CD14-positive monocyte (primary cell): ENCODE results near the gene UQCRQ. TPM values are rescaled to one million over a fixed set of nuclear protein-coding genes. Genes with fewer than 3 reads are reported as not detected.

ENCODE experiments used
- DNase-seq, 3 donors: peaks; one replicate each; pipeline ENCODE4 v3.0.0-alpha.2; 2011 to 2022
- H2AFZ ChIP-seq: 2 replicates; pipeline ENCODE4 v1.6.0; 2012; ENCODE audit warnings: mild to moderate bottlenecking, low read depth, low read length, inconsistent platforms; ENCODE audit not compliant: insufficient read depth, poor library complexity, severe bottlenecking
- H3K27ac ChIP-seq, 2 donors: 1 replicate in 1 of 2; 2 replicates in 1 of 2; pipeline ENCODE4 v1.5.1; 2012 to 2013; ENCODE audit warnings: low read length in 2 of 2, control low read depth in 1 of 2, inconsistent platforms in 1 of 2, low read depth in 1 of 2, mild to moderate bottlenecking in 1 of 2
- H3K27me3 ChIP-seq, 2 donors: one replicate each; pipeline versions ENCODE4 v1.6.0 to v1.6.1; 2011 to 2013; ENCODE audit warnings: low read length in 2 of 2; ENCODE audit not compliant: control insufficient read depth in 2 of 2, insufficient read depth in 2 of 2
- H3K36me3 ChIP-seq, 2 donors: replicated peaks in 1 of 2; 1 replicate in 1 of 2; 2 replicates in 1 of 2; pipeline versions ENCODE4 v1.5.1 to v1.6.1; 2012 to 2013; ENCODE audit warnings: low read length in 2 of 2, control low read depth in 1 of 2, inconsistent platforms in 1 of 2, mild to moderate bottlenecking in 1 of 2; ENCODE audit not compliant: insufficient read depth in 2 of 2, control insufficient read depth in 1 of 2
- H3K4me1 ChIP-seq, 2 donors: 1 replicate in 1 of 2; 2 replicates in 1 of 2; pipeline versions ENCODE4 v1.5.1 to v1.6.1; 2012 to 2013; ENCODE audit warnings: low read length in 2 of 2, control low read depth in 1 of 2, inconsistent platforms in 1 of 2, mild to moderate bottlenecking in 1 of 2, moderate library complexity in 1 of 2; ENCODE audit not compliant: insufficient read depth in 2 of 2, control insufficient read depth in 1 of 2
- H3K4me2 ChIP-seq: replicated peaks from 2 replicates; pipeline ENCODE3; 2012; ENCODE audit warnings: low read length, moderate library complexity, mild to moderate bottlenecking; ENCODE audit not compliant: poor library complexity, severe bottlenecking; ENCODE audit errors: extremely low read depth
- H3K4me3 ChIP-seq, 3 experiments: fragments of 200-600 bp in 1 of 3; sonication (generic) in 1 of 3; replicated peaks in 1 of 3; 1 replicate in 2 of 3; 2 replicates in 1 of 3; pipeline ENCODE4 v1.5.1; 2011 to 2013; ENCODE audit warnings: low read length in 3 of 3, mild to moderate bottlenecking in 3 of 3, control low read depth in 2 of 3, low read depth in 2 of 3, inconsistent platforms in 1 of 3, moderate library complexity in 1 of 3
- H3K79me2 ChIP-seq: 2 replicates; pipeline ENCODE4 v1.6.0; 2012; ENCODE audit warnings: mild to moderate bottlenecking, control low read depth, inconsistent platforms, low read length, moderate library complexity; ENCODE audit not compliant: insufficient read depth
- H3K9ac ChIP-seq: 2 replicates; pipeline ENCODE4 v1.6.0; 2017; ENCODE audit warnings: low read length, mild to moderate bottlenecking; ENCODE audit not compliant: insufficient read depth, poor library complexity, severe bottlenecking
- H3K9me3 ChIP-seq, 2 donors: replicated peaks in 1 of 2; 1 replicate in 1 of 2; 2 replicates in 1 of 2; pipeline versions ENCODE4 v1.5.1 to v1.6.1; 2012 to 2013; ENCODE audit warnings: low read length in 2 of 2, control low read depth in 1 of 2; ENCODE audit not compliant: control insufficient read depth in 1 of 2, insufficient read depth in 1 of 2
- H4K20me1 ChIP-seq: 2 replicates; pipeline ENCODE4 v1.6.0; 2012; ENCODE audit warnings: mild to moderate bottlenecking, low read length, control low read depth, moderate library complexity; ENCODE audit not compliant: insufficient read depth
- H3K27ac Mint-ChIP-seq, 7 donors: one replicate each; pipeline ENCODE4 v1.8.0; 2020; ENCODE audit warnings: mild to moderate bottlenecking in 7 of 7, mixed read lengths in 7 of 7, moderate library complexity in 6 of 7, inconsistent platforms in 2 of 7
- H3K27me3 Mint-ChIP-seq, 3 donors: one replicate each; pipeline ENCODE4 v1.8.0; 2021 to 2022; ENCODE audit warnings: low read depth in 3 of 3, mild to moderate bottlenecking in 3 of 3, mixed read lengths in 3 of 3, moderate library complexity in 3 of 3, inconsistent platforms in 1 of 3
- H3K36me3 Mint-ChIP-seq, 2 donors: one replicate each; pipeline ENCODE4 v1.8.0; 2020; ENCODE audit warnings: mixed read lengths in 2 of 2, inconsistent platforms in 1 of 2, mild to moderate bottlenecking in 1 of 2
- H3K4me1 Mint-ChIP-seq: one replicate; pipeline ENCODE4 v1.8.0; 2020; ENCODE audit warnings: mild to moderate bottlenecking, mixed read lengths
- H3K4me3 Mint-ChIP-seq, 2 donors: one replicate each; pipeline ENCODE4 v1.8.0; 2020; ENCODE audit warnings: mild to moderate bottlenecking in 2 of 2, mixed read lengths in 2 of 2, moderate library complexity in 1 of 2
- H3K9me3 Mint-ChIP-seq, 7 donors: one replicate each; pipeline ENCODE4 v1.8.0; 2020 to 2022; ENCODE audit warnings: mixed read lengths in 7 of 7, mild to moderate bottlenecking in 6 of 7, moderate library complexity in 6 of 7, inconsistent platforms in 2 of 7
- CTCF ChIP-seq: fragments of 200-600 bp; IDR thresholded peaks from one replicate; pipeline ENCODE4 v1.8.0; 2022; ENCODE audit warnings: antibody characterized with exemption, mild to moderate bottlenecking
- WGBS: methylation state at CpG from one replicate; pipeline ENCODE4 v1.1.5; 2013; ENCODE audit warnings: missing lambda C conversion rate; ENCODE audit not compliant: insufficient coverage; 5-methylcytosine and 5-hydroxymethylcytosine counted together
- intact Hi-C, 2 donors: fragments of 100-400 bp; cut with micrococcal nuclease; formaldehyde crosslinking; loops; one replicate each; pipeline versions ENCODE4 v1.15.0 to v1.15.1; 2023
- polyA plus RNA-seq, 3 donors: library from polyadenylated mRNA; depleted of rRNA in 1 of 3; unstranded in 2 of 3; stranded (reverse) in 1 of 3; fragments of 300-500 nt in 2 of 3; fragments of >200 nt in 1 of 3; fragmentation: Illumina TruSeq in 2 of 3; gene quantifications; 1 replicate in 2 of 3; 2 replicates in 1 of 3; pipeline ENCODE4 v1.2.3, GENCODE V29; 2012 to 2021

UQCRQ gene
- polyA plus RNA-seq, 3 donors, result 81.6 to 880 (median 879) TPM

- DNase-seq, result no peak
- 99% methylated on average over 9 of the region's 15 CpGs for WGBS
Measured at GRCh38 chr5:132831095-132831860, 35.2 kb upstream of the UQCRQ start.

More at GRCh38 chr5:132831095-132831860, 35.2 kb upstream of the UQCRQ start:
- no peak for TF ChIP-seq CTCF
- Histone ChIP-seq H4K20me1 (peaks cover 36% of the 10 kb centered on the region), H3K27me3 (peaks cover 19 to 46% of the 10 kb centered on the region in 2 donors), H3K9me3 (peaks cover 0 to 7% of the 10 kb centered on the region in 2 donors), H3K4me1 (peaks cover 18 to 33% of the 10 kb centered on the region in 2 donors), H3K36me3 (peaks cover 0 to 19% of the 10 kb centered on the region in 2 donors), H3K9ac (peak overlapping the region; percentile 82), H3K4me2 (peak overlapping the region; percentile 82), H3K27ac (peak overlapping the region in 1 of 2 donors; percentile 71), H3K4me3 (peak overlapping the region in 2 of 3 experiments; percentile 27 to 76), H3K79me2 (peaks cover 11% of the 10 kb centered on the region), H2AFZ (peak overlapping the region; percentile 90)
- Mint-ChIP-seq H3K4me3 (peak overlapping the region; percentile 88 to 91), H3K4me1 (peaks cover 30% of the 10 kb centered on the region), H3K9me3 (peaks cover 0 to 16% (median 7%) of the 10 kb centered on the region in 7 donors), H3K27me3 (peaks cover 48 to 64% (median 49%) of the 10 kb centered on the region in 3 donors), H3K36me3 (peaks cover 22 to 32% of the 10 kb centered on the region in 2 donors), H3K27ac (peak overlapping the region in 4 of 7 donors; percentile 33 to 86 (median 58))
- intact Hi-C loops, result loop anchor here (2.0 to 5.0 kb wide), 2 partner anchors 50 to 51 kb away; no protein-coding TSS in a partner anchor
